ENCODE measurements around the gene ACKR4. TPM values are rescaled to one million over a fixed set of nuclear protein-coding genes. Genes with fewer than 3 reads are reported as not detected.

The ACKR4 gene
- total RNA-seq, 1 experiment from 2014 or later, result not detected

- BruUV-seq (replicated peaks), result no TSS peak
- CTCF ChIA-PET, result interaction anchor here (0.6 kb wide), 1 partner anchor 669 kb away, joined by 8 read pairs; no protein-coding TSS in a partner anchor
- no peak for DNase-seq (ENCODE audit: low spot score)
- H3K4me1 ChIP-seq (ENCODE audit: insufficient read depth, low read length, poor library complexity, severe bottlenecking), result no peaks in the 10 kb centered on the region
- intact Hi-C loops (cut with micrococcal nuclease; ENCODE audit: unreplicated experiment), result no loop called here
- no peak overlapping the region for H3K4me3 ChIP-seq (ENCODE audit: low read depth, low read length, poor library complexity, severe bottlenecking)
- H3K27ac ChIP-seq (ENCODE audit: low read depth, low read length, poor library complexity, severe bottlenecking), result no peak overlapping the region
- H3K27me3 ChIP-seq (replicated peaks; ENCODE audit: insufficient read depth, low read depth, low read length, poor library complexity), result no peaks in the 10 kb centered on the region
- no peaks in the 10 kb centered on the region for H3K9me3 ChIP-seq (ENCODE audit: low read depth, low read length, poor library complexity, severe bottlenecking)
- H3K36me3 ChIP-seq (ENCODE audit: insufficient read depth, low read length, poor library complexity, severe bottlenecking), result no peaks in the 10 kb centered on the region
- POLR2A ChIA-PET (ENCODE audit: low non-redundant PET), result no interaction called here
- TF ChIP-seq, protein P1, sequence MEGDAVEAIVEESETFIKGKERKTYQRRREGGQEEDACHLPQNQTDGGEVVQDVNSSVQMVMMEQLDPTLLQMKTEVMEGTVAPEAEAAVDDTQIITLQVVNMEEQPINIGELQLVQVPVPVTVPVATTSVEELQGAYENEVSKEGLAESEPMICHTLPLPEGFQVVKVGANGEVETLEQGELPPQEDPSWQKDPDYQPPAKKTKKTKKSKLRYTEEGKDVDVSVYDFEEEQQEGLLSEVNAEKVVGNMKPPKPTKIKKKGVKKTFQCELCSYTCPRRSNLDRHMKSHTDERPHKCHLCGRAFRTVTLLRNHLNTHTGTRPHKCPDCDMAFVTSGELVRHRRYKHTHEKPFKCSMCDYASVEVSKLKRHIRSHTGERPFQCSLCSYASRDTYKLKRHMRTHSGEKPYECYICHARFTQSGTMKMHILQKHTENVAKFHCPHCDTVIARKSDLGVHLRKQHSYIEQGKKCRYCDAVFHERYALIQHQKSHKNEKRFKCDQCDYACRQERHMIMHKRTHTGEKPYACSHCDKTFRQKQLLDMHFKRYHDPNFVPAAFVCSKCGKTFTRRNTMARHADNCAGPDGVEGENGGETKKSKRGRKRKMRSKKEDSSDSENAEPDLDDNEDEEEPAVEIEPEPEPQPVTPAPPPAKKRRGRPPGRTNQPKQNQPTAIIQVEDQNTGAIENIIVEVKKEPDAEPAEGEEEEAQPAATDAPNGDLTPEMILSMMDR (conservative IDR thresholded peaks at IDR 0.05; ENCODE audit: low read depth, low read length), result no peak
- no peak for TF ChIP-seq EZH2 (IDR thresholded peaks at IDR 0.05; ENCODE audit: borderline replicate concordance, low read depth, low read length, poor library complexity, severe bottlenecking)
These were observed 27.9 kb upstream of the ACKR4 start for GRCh38 chr3:132569153-132569552.

- ChIA-PET CTCF (no interaction called here), POLR2A (ENCODE audit: low non-redundant PET) (no interaction called here)
- no peak for DNase-seq (ENCODE audit: low spot score)
- no TSS peak for BruUV-seq (replicated peaks)
- Histone ChIP-seq H3K9me3 (ENCODE audit: low read depth, low read length, poor library complexity, severe bottlenecking) (no peaks in the 10 kb centered on the region), H3K4me3 (ENCODE audit: low read depth, low read length, poor library complexity, severe bottlenecking) (no peak overlapping the region), H3K27me3 (replicated peaks; ENCODE audit: insufficient read depth, low read depth, low read length, poor library complexity) (no peaks in the 10 kb centered on the region), H3K27ac (ENCODE audit: low read depth, low read length, poor library complexity, severe bottlenecking) (no peak overlapping the region), H3K4me1 (ENCODE audit: insufficient read depth, low read length, poor library complexity, severe bottlenecking) (no peaks in the 10 kb centered on the region), H3K36me3 (ENCODE audit: insufficient read depth, low read length, poor library complexity, severe bottlenecking) (no peaks in the 10 kb centered on the region)
- TF ChIP-seq EZH2 (IDR thresholded peaks at IDR 0.05; ENCODE audit: borderline replicate concordance, low read depth, low read length, poor library complexity, severe bottlenecking), result no peak
- TF ChIP-seq, protein P1 (conservative IDR thresholded peaks at IDR 0.05; ENCODE audit: low read depth, low read length), result no peak
- intact Hi-C loops (cut with micrococcal nuclease; ENCODE audit: unreplicated experiment), result no loop called here
These were observed 27.5 kb upstream of the ACKR4 start for GRCh38 chr3:132569580-132569979.

DNA sequence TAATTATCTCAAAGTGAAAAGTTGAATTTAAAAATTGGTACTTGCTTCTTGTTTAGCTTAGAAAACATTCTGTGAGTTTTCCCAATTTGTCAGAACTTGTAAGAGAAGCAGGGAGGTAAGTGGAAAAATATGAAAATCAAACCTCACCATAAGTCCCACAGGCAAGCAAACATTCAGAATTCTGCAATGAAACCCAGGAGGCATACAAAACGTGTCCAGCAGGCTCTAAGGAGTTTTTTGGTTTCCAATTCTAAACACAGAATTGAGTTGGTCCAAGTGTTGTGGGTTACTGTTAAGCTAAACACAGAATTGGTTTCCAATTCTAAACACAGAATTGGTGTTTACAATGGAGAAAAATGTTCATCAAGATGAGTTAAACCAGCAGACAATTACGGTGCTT is 27.1 kb upstream of the ACKR4 start:
- Histone ChIP-seq H3K4me3 (ENCODE audit: low read depth, low read length, poor library complexity, severe bottlenecking) (no peak overlapping the region), H3K27ac (ENCODE audit: low read depth, low read length, poor library complexity, severe bottlenecking) (no peak overlapping the region), H3K36me3 (ENCODE audit: insufficient read depth, low read length, poor library complexity, severe bottlenecking) (no peaks in the 10 kb centered on the region), H3K4me1 (ENCODE audit: insufficient read depth, low read length, poor library complexity, severe bottlenecking) (no peaks in the 10 kb centered on the region), H3K9me3 (ENCODE audit: low read depth, low read length, poor library complexity, severe bottlenecking) (no peaks in the 10 kb centered on the region), H3K27me3 (replicated peaks; ENCODE audit: insufficient read depth, low read depth, low read length, poor library complexity) (no peaks in the 10 kb centered on the region)
- TF ChIP-seq, protein P1 (conservative IDR thresholded peaks at IDR 0.05; ENCODE audit: low read depth, low read length), result no peak
- no peak for TF ChIP-seq EZH2 (IDR thresholded peaks at IDR 0.05; ENCODE audit: borderline replicate concordance, low read depth, low read length, poor library complexity, severe bottlenecking)
- ChIA-PET CTCF (no interaction called here), POLR2A (ENCODE audit: low non-redundant PET) (no interaction called here)
- DNase-seq (ENCODE audit: low spot score), result no peak
- no TSS peak for BruUV-seq (replicated peaks)
- intact Hi-C loops (cut with micrococcal nuclease; ENCODE audit: unreplicated experiment), result no loop called here

Measured in A673 (cell line).